ENCODE measurements around the gene STEAP2.

DNA sequence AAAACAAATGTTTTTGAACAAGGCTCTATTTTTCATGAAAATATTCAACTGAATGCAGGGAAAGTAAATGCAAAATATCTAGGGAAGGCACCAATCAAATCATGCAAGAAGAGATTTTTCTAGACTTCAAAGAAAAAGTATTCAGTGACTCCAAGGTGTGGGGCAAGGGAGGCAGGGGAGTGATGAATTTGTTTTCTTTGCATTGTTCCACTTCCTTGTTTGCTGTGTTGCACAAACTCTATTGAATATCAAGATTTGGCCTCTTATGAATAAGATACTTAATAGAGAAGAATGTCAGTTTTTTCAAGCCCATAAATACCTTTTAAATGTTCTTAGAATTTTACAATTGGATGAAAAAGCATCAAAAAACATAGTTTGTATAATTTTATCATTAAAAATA, 30.9 kb upstream of the STEAP2 start:
- TF ChIP-seq, protein P1, sequence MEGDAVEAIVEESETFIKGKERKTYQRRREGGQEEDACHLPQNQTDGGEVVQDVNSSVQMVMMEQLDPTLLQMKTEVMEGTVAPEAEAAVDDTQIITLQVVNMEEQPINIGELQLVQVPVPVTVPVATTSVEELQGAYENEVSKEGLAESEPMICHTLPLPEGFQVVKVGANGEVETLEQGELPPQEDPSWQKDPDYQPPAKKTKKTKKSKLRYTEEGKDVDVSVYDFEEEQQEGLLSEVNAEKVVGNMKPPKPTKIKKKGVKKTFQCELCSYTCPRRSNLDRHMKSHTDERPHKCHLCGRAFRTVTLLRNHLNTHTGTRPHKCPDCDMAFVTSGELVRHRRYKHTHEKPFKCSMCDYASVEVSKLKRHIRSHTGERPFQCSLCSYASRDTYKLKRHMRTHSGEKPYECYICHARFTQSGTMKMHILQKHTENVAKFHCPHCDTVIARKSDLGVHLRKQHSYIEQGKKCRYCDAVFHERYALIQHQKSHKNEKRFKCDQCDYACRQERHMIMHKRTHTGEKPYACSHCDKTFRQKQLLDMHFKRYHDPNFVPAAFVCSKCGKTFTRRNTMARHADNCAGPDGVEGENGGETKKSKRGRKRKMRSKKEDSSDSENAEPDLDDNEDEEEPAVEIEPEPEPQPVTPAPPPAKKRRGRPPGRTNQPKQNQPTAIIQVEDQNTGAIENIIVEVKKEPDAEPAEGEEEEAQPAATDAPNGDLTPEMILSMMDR (IDR thresholded peaks at IDR 0.05; ENCODE audit: insufficient read depth, low read length, poor library complexity, severe bottlenecking) = no peak
- TF ChIP-seq EZH2phosphoT487 (conservative IDR thresholded peaks at IDR 0.05; ENCODE audit: low read length) = no peak

Data from SU-DHL-6 (cell line).